Occipital lobe (tissue), 2 donors: ENCODE results near the gene PDE4A. TPM values are rescaled to one million over a fixed set of nuclear protein-coding genes. Genes with fewer than 3 reads are reported as not detected.

Experiments
- DNase-seq: peaks from one replicate; lab custom pipeline; 2025; lab: John Stamatoyannopoulos, UW
- total RNA-seq: library from RNA; depleted of rRNA; stranded (reverse); fragments of >200 nt; gene quantifications from one replicate; pipeline ENCODE4 v1.2.3, GENCODE V29; 2014

PDE4A gene
- total RNA-seq, 1 donor from 2014 or later: 5.6 TPM

DNA sequence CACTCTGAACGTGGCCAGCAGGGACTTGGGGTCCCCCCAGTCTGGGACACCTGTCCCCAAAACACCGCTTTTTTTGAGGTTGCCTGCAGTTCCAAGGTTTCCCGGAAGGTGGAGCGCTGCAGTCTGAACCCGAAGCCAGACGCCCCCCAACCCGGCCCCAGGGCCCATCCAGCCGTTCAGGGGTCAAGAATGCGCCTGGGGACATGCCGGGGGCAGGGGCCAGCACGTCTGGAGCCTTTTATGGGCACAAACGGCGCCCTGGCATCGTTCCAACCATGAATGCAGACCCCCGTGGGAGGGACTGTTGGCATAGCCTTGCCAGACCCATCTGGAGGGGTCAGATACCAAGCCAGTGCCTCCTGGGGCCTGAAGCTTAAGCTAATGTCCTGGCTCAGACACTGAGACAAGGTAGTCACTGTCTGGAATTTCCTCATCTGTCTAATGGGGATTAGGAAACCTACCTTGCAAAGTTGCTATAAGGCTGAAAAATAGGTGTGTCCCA lies 90.0 kb downstream of the PDE4A start:
- no peak for DNase-seq

- DNase-seq: no peak
These were observed 92.9 kb downstream of the PDE4A start for GRCh38 chr19:10513223-10513622.

GRCh38 chr19:10514211-10515145 lies 94.1 kb downstream of the PDE4A start:
- DNase-seq: no peak

DNA sequence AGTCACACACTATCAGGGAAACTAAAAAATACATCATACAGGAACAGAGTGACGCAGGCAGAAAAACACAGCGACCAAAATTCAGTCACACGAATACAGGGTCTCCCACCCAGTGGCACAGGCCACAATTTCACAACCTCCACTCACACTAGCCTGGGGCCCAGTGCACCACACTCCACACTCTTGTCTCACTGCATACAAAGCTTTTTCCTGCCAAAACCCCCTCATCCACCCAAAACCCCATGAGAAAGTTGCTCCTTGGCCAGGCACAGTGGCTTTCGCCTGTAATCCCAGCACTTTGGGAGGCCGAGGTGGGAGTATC lies 95.7 kb downstream of the PDE4A start:
- DNase-seq: no peak

- no peak for DNase-seq
These were observed 96.4 kb downstream of the PDE4A start for GRCh38 chr19:10516671-10517286.

GRCh38 chr19:10517361-10517759 lies 97.0 kb downstream of the PDE4A start, which contains the start of gene S1PR5:
Gene S1PR5 (minus strand): TSS chr19:10517447. CDS start chr19:10515011, 2,436 bp downstream.
- DNase-seq: peak; percentile 73

- DNase-seq: no peak
These were observed 97.6 kb downstream of the PDE4A start for GRCh38 chr19:10517760-10518443.

DNA sequence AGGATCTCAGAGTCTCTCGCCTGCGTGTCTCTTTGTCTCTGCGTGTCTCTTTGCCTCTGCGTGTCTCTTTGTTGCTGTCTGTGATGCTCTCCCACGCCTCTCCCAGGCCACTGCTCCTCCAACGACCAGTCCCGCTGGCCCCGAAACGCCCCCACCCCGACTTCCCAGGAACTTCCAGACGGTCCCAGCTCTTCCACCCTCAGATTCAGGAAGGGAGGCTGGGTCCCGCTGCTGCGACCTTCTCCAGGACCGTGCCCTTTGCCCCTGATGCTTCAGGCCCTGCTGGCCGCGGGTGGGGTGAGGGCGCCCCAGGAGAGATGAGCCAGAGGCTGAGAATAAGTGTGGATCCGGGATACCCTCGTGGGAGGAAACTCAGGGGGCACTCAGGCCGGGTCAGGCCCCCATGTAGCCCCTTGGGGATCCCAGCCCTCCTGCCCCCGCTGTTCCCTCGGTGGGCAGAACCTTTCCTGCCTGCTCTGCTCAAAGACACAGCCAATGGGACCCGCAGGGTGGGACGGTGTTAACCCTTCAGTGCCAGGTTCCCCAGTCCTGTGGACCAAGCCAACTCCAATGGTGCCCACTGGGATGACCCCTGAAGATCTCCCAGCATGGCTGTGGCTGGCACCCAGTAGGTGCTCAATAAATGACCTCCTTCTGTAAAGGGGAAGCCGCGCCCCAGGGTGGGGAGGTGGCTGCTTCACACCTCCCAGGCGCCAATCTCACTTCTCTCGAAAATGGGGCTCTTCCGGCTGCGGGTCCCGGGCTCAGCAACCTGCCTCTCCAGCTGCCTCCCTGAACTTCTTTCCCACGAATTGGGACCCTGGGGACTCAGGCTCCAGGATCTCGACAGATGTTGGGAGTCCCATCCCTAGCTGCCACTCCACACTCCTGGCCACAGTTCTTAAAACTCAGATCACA lies 98.4 kb downstream of the PDE4A start:
- DNase-seq: no peak

Other genes with a start within 250 kb of the PDE4A start
- 21.4 TPM for gene DNMT1, start 225.6 kb upstream of the PDE4A start, total RNA-seq
- 4.7 TPM for gene S1PR2, start 189.2 kb upstream of the PDE4A start, total RNA-seq
- gene MRPL4, start 168.3 kb upstream of the PDE4A start, total RNA-seq: 8.9 TPM
- gene ICAM1, start 149.4 kb upstream of the PDE4A start, total RNA-seq: 1.6 TPM
- 0.16 TPM for gene ICAM4, start 133.6 kb upstream of the PDE4A start, total RNA-seq
- gene ICAM5, start 130.6 kb upstream of the PDE4A start, total RNA-seq: 3.3 TPM
- gene ZGLP1, start 110.7 kb upstream of the PDE4A start, total RNA-seq: 1.6 TPM
- 14.7 TPM for gene FDX2, start 104.5 kb upstream of the PDE4A start, total RNA-seq
- 3.0 TPM for gene RAVER1, start 87.0 kb upstream of the PDE4A start, total RNA-seq
- gene ICAM3, start 80.9 kb upstream of the PDE4A start, total RNA-seq: 0.94 TPM
- gene TYK2, start 40.0 kb upstream of the PDE4A start, total RNA-seq: 26.5 TPM
- 43.7 TPM for gene CDC37, start 17.0 kb upstream of the PDE4A start, total RNA-seq
- 32.9 TPM for gene KEAP1, start 82.8 kb downstream of the PDE4A start, total RNA-seq
- 0.31 TPM for gene S1PR5, start 96.9 kb downstream of the PDE4A start, total RNA-seq
- 11.7 TPM for gene ATG4D, start 123.4 kb downstream of the PDE4A start, total RNA-seq
- gene KRI1, start 145.5 kb downstream of the PDE4A start, total RNA-seq: 4.1 TPM
- gene CDKN2D, start 148.4 kb downstream of the PDE4A start, total RNA-seq: 83.6 TPM
- not detected for gene AP1M2, start 166.8 kb downstream of the PDE4A start, total RNA-seq
- gene SLC44A2, start 205.0 kb downstream of the PDE4A start, total RNA-seq: 25.9 TPM
- gene ILF3, start 233.8 kb downstream of the PDE4A start, total RNA-seq: 148 TPM